Gastrocnemius medialis (tissue), 4 donors: ENCODE results near the gene CFAP44. TPM values are rescaled to one million over a fixed set of nuclear protein-coding genes. Genes with fewer than 3 reads are reported as not detected.

ENCODE experiments used
- ATAC-seq, 2 donors: fragments of 150-250 bp; one replicate each; pipeline ENCODE4 v1.9.1; 2016
- DNase-seq, 2 donors: peaks; one replicate each; pipeline ENCODE4 v3.0.0-alpha.2; 2019
- H3K27ac ChIP-seq, 4 donors: fragments of 200-600 bp; sonication (generic); 1 replicate in 1 of 4; 2 replicates in 3 of 4; pipeline ENCODE4 v1.5.1; 2016 to 2018; ENCODE audit warnings: mild to moderate bottlenecking in 2 of 4, moderate library complexity in 1 of 4
- H3K27me3 ChIP-seq, 3 donors: fragments of 200-600 bp; sonication (generic) in 2 of 3; 1 replicate in 1 of 3; 2 replicates in 2 of 3; pipeline versions ENCODE4 v1.5.1 to v1.6.0; 2016 to 2019; ENCODE audit warnings: mild to moderate bottlenecking in 1 of 3, moderate library complexity in 1 of 3
- H3K36me3 ChIP-seq, 2 donors: fragments of 200-600 bp; sonication (generic) in 1 of 2; one replicate each; pipeline ENCODE4 v1.5.1; 2017 to 2018
- H3K4me1 ChIP-seq, 2 donors: fragments of 200-600 bp; sonication (generic) in 1 of 2; one replicate each; pipeline ENCODE4 v1.5.1; 2016 to 2017; ENCODE audit warnings: mild to moderate bottlenecking in 2 of 2
- H3K4me3 ChIP-seq, 4 donors: fragments of 200-600 bp; sonication (generic) in 3 of 4; 1 replicate in 1 of 4; 2 replicates in 3 of 4; pipeline ENCODE4 v1.5.1; 2016 to 2019; ENCODE audit warnings: mild to moderate bottlenecking in 2 of 4
- H3K9me3 ChIP-seq, 3 donors: fragments of 200-600 bp; sonication (generic) in 2 of 3; 1 replicate in 1 of 3; 2 replicates in 2 of 3; pipeline ENCODE4 v1.5.1; 2016 to 2019
- POLR2A ChIP-seq, 2 donors: fragments of 450-650 bp; IDR thresholded peaks; one replicate each; pipeline ENCODE4 v1.6.1; 2017; ENCODE audit warnings: antibody characterized with exemption in 2 of 2, mild to moderate bottlenecking in 2 of 2, moderate library complexity in 2 of 2
- in situ Hi-C, 4 donors: fragments of 200-750 bp; cut with MboI; loops; one replicate each; pipeline versions ENCODE4 v1.15.0 to v1.8.0; 2017; ENCODE audit warnings: low sequenced_read_pairs in 4 of 4
- intact Hi-C: fragments of 100-400 bp; cut with DNase I; formaldehyde crosslinking; loops from one replicate; pipeline ENCODE4 v1.15.1; 2023; ENCODE audit warnings: low total_unique reads
- microRNA-seq, 2 donors: library from miRNA; unstranded; fragments of <30 nt; microRNA quantifications; one replicate each; pipeline ENCODE4, GENCODE V29; 2016; ENCODE audit warnings: borderline replicate concordance in 2 of 2
- total RNA-seq, 4 donors: library from RNA; depleted of rRNA; stranded (reverse); fragments of >200 nt; gene quantifications; one replicate each; pipeline versions ENCODE4 v1.1.0 to v1.2.3, GENCODE V29; 2016
- TF ChIP-seq, protein P1 (sequence below), 5 experiments: fragments of 450-650 bp in 3 of 5; fragments of 200-600 bp in 2 of 5; sonication (generic) in 2 of 5; IDR thresholded peaks in 4 of 5; conservative IDR thresholded peaks in 1 of 5; 1 replicate in 4 of 5; 2 replicates in 1 of 5; pipeline ENCODE4 v1.5.1; 2016 to 2019; ENCODE audit warnings: antibody characterized with exemption in 5 of 5, mild to moderate bottlenecking in 3 of 5, moderate library complexity in 3 of 5

The CFAP44 gene
- total RNA-seq, 4 donors from 2014 or later: 0.40 to 2.3 (median 0.97) TPM

DNA sequence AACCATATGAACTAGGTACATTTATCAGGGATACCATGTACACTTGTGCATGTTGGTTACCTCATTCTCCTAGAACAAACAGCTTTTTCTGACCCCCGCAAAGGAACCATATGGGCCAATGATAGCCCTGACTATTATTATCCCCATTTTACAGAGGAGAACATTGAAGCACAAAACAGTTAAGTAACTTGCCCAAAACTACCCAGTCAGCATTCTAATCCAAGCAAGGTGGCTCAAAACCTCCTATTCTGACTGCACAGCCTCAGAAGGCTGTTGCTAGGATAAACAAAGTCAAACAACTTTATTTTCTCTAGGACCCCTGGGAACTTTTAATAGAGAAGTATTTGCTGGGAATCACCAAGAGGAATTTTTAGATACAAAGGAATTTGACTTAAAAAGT, 36.7 kb downstream of the CFAP44 start:
- intact Hi-C loops: no loop called here
- no peak overlapping the region for H3K4me3 ChIP-seq
- no peaks in the 10 kb centered on the region for H3K27me3 ChIP-seq
- H3K36me3 ChIP-seq: peaks cover 0 to 10% of the 10 kb centered on the region in 2 donors
- DNase-seq (no peak), ATAC-seq (no peak)
- H3K4me1 ChIP-seq: no peaks in the 10 kb centered on the region
- no peaks in the 10 kb centered on the region for H3K9me3 ChIP-seq
- H3K27ac ChIP-seq: no peak overlapping the region
- in situ Hi-C loops: no loop called here
- TF ChIP-seq, protein P1, sequence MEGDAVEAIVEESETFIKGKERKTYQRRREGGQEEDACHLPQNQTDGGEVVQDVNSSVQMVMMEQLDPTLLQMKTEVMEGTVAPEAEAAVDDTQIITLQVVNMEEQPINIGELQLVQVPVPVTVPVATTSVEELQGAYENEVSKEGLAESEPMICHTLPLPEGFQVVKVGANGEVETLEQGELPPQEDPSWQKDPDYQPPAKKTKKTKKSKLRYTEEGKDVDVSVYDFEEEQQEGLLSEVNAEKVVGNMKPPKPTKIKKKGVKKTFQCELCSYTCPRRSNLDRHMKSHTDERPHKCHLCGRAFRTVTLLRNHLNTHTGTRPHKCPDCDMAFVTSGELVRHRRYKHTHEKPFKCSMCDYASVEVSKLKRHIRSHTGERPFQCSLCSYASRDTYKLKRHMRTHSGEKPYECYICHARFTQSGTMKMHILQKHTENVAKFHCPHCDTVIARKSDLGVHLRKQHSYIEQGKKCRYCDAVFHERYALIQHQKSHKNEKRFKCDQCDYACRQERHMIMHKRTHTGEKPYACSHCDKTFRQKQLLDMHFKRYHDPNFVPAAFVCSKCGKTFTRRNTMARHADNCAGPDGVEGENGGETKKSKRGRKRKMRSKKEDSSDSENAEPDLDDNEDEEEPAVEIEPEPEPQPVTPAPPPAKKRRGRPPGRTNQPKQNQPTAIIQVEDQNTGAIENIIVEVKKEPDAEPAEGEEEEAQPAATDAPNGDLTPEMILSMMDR (IDR thresholded peaks at IDR 0.05 in 4 of 5, conservative IDR thresholded peaks at IDR 0.05 in 1 of 5): no peak
- no peak for TF ChIP-seq POLR2A (IDR thresholded peaks at IDR 0.05)

Small RNAs within 50 kb of the gene (microRNA-seq; reads per million reads assigned to microRNA genes)
- gene MIR8076: 0 reads per million in 2 donors

Other genes with a start within 250 kb of the CFAP44 start
- 1 to 10 TPM; 3.7 to 7.4 (median 4.6) TPM for gene BOC, start 229.9 kb downstream of the CFAP44 start, total RNA-seq
- 1 to 10 TPM; 1.9 to 5.3 (median 3.4) TPM for gene SPICE1, start 73.7 kb upstream of the CFAP44 start, total RNA-seq
- gene SIDT1, start 91.1 kb upstream of the CFAP44 start, total RNA-seq: under 1 TPM in 3 of 4 donors, not detected in 1; 0.13 to 0.87 (median 0.19) TPM